HUDEP-2 (cell line): ENCODE measurements around the gene NR1D1.

Experiments used
- DNase-seq, 76 experiments: peaks; one replicate each; lab custom pipeline; 2025; ENCODE audit not compliant: unreplicated experiment in 76 of 76; lab: John Stamatoyannopoulos, UW

Gene NR1D1

GRCh38 chr17:40112191-40112711, 11.9 kb upstream of the NR1D1 start:
- DNase-seq: no peak

DNA sequence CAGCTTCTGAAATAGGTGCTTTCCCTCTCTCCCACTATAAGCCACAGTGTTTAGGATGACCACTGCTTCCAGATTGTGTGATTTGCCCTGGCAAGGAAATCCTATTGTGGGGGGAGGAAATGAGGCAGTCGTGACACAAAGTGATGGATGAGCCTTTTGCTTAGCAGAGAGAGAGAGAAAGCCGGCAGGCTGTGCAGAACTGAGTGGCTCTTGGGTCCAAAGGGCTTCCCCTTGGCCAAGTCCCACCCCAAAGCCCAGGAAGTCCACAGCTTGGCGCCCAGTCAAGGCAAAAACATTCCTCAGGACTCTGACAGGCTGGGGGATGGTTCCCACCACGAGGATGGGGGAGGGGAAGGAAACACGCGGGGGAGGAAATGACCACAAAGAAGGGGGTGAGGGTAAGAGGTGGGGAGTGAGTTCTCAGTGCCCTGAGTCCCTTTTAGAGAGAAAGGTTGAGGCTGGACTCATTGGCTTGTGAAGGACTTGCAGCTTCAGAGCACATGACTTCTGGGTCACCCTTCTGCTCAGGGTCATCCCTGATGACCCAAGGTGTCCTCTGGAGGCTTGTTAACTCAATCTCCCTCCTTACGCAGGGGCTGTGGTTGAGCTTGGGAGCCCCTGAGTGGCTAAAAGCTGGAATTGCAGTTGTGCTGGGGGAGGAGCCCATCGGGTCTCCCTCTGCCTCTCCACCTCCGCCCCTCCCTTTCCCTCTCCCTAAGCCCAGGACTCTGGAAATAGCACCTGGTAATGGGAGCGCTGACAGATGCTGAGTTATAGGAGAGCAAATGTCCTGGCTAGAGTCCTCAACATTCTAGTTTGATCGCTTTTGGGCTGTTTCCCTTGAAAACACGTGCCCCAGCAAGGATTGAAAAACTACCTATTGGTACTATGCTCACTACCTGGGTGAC, 11.1 kb upstream of the NR1D1 start:
- peak in 72 of 76 experiments; percentile 23 to 85 (median 63) for DNase-seq

DNA sequence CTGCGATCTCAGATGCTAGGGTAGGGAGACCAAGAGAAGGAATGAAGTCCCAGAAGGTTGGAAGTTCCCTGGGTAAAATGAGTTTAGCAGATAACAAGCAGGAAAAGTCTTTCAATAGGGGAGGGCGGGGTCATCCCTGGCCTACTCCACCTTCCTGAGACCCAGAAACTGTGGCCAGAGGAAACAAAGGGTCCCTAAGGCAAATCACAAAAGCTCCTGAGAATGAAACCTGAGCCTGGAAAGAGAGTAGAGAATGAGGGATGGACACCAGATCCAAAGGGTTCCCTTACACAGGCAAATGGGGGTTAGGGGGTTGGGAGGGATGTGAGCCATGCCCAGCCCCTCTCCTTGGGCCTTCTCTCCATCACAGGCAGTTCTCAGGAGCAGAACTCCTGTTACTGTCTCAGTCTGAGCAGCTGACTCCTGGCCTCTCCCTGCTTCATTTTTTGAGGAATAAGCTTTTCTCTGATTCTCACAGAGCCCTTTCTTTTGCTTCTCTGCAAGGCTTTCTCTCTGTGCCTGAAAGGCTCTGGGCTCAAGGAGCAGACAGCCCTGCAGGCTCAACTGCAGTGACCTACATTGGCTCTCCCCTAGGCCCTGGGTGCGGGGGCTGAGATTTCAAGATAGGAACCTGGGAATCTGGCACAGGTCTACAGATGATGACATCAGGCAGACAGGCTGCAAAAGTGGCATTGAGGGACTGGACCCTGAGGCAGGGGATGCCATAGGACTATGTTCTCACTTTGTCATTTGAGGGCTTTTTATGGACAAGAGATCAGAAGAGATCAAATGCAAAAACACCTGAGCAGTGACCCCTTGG, 9.8 kb upstream of the NR1D1 start:
- peak in 2 of 76 experiments; percentile 9 to 22 for DNase-seq

GRCh38 chr17:40108970-40109824, 8.8 kb upstream of the NR1D1 start:
- DNase-seq: peak in 12 of 76 experiments; percentile 4 to 49 (median 15)

GRCh38 chr17:40107522-40108174, 7.3 kb upstream of the NR1D1 start:
- no peak for DNase-seq

GRCh38 chr17:40106760-40107521, 6.6 kb upstream of the NR1D1 start:
- DNase-seq: no peak

GRCh38 chr17:40105861-40106759, 5.7 kb upstream of the NR1D1 start:
- DNase-seq: no peak

DNA sequence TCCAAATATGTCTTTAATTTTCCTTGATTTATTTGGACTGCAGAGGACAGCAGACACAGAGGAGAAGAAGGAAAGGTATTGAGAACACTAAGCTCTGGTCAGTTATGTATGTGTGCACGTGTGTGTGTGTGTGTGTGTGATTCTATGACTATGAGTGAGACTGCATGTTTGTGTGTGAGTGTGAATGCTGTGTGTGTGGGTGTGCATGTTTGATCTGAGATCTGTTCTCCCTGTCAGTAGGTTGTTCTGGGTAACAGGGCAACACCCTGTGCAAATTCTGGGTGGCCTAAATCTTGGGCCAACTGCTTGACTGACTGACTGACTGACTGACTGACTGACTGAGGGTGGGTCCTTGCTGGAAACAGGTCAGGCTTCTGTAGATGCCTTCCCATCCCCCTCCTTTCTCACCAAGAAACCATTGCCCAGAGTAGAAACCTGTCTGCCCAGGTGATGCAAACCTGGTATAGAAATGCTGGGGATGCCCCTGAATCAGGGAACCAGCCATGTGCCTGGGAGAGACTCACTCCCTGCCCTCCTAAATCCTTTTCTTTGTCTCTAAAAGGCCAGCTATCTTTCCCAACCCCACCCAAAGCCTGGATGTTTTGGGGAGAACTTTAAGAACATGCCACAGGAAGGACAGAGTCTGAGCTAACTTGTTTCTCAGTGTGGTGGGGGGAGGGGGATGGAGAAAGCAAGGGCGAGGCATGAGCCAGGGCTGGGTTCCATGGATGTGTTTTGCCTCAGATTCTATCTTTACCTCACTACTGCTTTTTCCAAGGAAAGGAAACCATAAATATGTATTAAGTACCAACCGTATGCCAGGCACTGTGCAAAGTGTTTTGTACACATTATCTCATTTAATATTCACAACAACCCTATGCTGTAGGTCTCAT, 4.5 kb upstream of the NR1D1 start:
- peak in 11 of 76 experiments; percentile 6 to 53 (median 15) for DNase-seq

DNA sequence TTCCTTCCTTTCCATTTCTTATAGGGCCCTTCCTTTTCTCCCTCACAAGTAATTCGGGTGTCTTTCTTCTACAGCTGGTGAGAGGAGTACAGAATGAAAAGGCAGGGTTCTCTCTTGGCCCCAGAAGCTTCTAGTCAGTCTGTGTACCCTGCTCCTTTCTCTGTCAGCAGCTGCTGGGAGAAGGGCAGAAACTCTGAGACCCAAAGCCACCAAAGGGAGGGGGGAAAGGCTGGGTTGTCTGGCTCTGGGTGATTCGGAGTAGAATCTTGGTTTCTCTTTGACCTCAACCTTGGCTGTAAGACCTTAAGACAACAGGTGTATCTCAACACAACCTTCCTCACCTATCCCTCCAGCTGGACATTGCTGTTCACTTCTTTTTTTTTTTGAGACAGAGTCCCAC, 3.3 kb upstream of the NR1D1 start:
- DNase-seq: no peak

GRCh38 chr17:40103071-40103661, 2.8 kb upstream of the NR1D1 start:
- no peak for DNase-seq

DNA sequence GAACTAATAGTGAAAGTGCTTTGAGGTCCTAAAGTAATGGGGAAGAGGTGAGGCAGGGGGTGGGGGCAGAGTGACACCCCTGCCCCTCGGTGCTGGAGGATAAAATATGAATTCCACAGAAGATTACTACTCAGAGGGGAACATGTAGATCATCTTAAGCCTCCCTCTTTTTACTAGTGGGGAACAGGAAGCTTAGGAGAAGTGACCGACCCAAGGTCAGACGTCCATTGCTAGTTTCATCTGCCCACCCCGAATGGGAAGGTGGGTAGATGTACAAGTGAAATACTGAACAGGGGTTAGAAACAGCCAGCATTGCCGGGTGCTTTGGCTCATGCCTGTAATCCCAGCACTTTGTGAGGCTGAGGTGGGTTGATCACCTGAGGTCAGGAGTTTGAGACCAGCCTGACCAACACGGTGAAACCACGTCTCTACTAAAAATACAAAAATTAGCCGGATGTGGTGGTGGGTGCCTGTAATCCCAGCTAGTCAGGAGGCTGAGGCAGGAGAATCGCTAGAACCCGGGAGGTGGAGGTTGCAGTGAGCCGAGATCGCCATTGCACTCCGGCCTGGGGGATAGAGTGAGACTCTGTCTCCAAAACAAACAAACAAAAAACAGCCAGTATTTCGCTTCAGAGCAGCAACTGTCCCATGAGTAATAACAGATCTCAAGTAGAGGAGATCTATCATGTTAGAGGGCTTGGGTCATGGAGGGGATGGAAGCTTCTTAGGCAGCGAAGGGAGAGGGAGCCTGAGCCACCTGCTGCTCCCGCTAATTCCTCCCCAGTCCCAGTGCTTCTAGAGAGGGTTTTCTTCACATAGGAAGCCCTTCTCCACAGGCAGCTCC, 1.2 kb upstream of the NR1D1 start:
- DNase-seq: no peak

GRCh38 chr17:40100669-40101366, 429 bp upstream of the NR1D1 start:
- DNase-seq: peak in 74 of 76 experiments; percentile 49 to 97 (median 93)

DNA sequence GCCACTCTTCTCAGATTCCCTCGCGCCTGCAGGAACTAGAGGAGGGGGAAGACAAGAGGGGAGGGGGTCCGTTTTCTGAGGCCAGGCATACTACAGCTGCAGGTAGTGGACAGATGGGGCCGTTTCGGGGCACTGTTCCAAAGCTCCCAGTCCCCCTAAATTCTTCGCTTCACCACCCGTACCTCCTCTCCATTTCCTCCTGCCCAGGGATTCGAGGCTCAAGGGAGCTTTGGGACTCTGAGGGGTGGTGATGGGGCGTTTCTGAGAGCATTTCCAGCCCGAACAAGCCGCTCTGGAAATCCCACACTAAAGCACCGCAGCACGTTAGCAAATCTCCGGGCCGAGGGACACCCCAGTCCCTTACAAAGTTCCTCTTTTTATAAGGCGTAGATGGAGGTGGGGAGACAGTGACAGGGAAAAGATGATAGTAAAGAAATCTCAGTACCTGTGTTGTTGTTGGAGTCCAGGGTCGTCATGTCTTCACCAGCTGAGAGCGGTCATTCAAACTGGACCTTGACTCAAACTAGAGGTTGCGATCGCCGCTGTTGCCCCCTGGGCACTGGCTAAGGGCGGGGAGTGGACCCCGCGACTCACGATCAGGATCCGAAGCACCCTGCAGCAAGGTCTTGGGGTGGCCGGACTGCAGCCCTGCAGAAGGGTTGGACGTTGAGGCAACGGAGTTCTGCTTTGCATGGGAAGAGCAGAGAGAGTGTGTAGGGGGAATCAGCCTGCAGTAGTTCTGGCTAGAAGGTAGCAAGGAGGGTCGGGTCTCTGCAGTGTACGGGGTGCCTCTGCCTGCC, 570 bp downstream of the NR1D1 start:
- peak in 1 of 76 experiments; percentile 34 for DNase-seq

GRCh38 chr17:40098846-40099618, 1.4 kb downstream of the NR1D1 start:
- peak in 75 of 76 experiments; percentile 75 to 100 (median 99) for DNase-seq
